ENCODE data around the gene UQCRH. TPM values are rescaled to one million over a fixed set of nuclear protein-coding genes. Genes with fewer than 3 reads are reported as not detected.

Gene UQCRH
- total RNA-seq: 951 and 1,064 TPM in 2 replicates

GRCh38 chr1:46303038-46303871 is at the start of gene UQCRH, which contains the start of gene LRRC41:
TSS of gene UQCRH (plus strand) at chr1:46303698. CDS start at chr1:46303767, 69 bp downstream.
TSS of gene LRRC41 (minus strand) at chr1:46303616. CDS start at chr1:46303322, 294 bp downstream.

GRCh38 chr1:46340404-46341221 is 37.1 kb downstream of the UQCRH start, which contains the start of gene NSUN4:
TSS of gene NSUN4 (plus strand) at chr1:46340807. CDS start at chr1:46340827, 20 bp downstream.

Other genes starting within 250 kb of the UQCRH start
- gene PIK3R3, start 171.1 kb upstream of the UQCRH start, total RNA-seq: 2.1 and 4.7 TPM in 2 replicates
- gene TSPAN1, start 128.6 kb upstream of the UQCRH start, total RNA-seq: not detected in 2 replicates
- gene P3R3URF, start 127.2 kb upstream of the UQCRH start, total RNA-seq: not detected in 2 replicates
- 25.2 and 27.4 TPM in 2 replicates for gene POMGNT1, start 105.3 kb upstream of the UQCRH start, total RNA-seq
- gene LURAP1, start 100.4 kb upstream of the UQCRH start, total RNA-seq: 4.3 and 4.4 TPM in 2 replicates
- 0.86 and 0.95 TPM in 2 replicates for gene RAD54L, start 55.9 kb upstream of the UQCRH start, total RNA-seq
- 49.2 and 67.5 TPM in 2 replicates for gene LRRC41, start 82 bp upstream of the UQCRH start, total RNA-seq
- gene NSUN4, start 37.1 kb downstream of the UQCRH start, total RNA-seq: 9.8 and 11.4 TPM in 2 replicates
- gene FAAH, start 90.6 kb downstream of the UQCRH start, total RNA-seq: 1.4 and 2.0 TPM in 2 replicates
- not detected in 2 replicates for gene DMBX1, start 186.1 kb downstream of the UQCRH start, total RNA-seq
- not detected in 2 replicates for gene KNCN, start 247.9 kb downstream of the UQCRH start, total RNA-seq